IMR-90 (cell line): ENCODE data around the gene LRRC8E. TPM values are rescaled to one million over a fixed set of nuclear protein-coding genes. Genes with fewer than 3 reads are reported as not detected.

Source experiments
- ATAC-seq: fragments of 200-7000 bp; cut with Tn5 transposase; 2 replicates; pipeline ENCODE4 v1.9.1; 2020; ENCODE audit warnings: low read depth, mild to moderate bottlenecking, moderate library complexity
- BruUV-seq: library from RNA; stranded (reverse); fragments of 400-500 nt; replicated peaks from 2 replicates; lab custom pipeline; 2021; lab: Mats Ljungman, UMichigan
- CTCF ChIA-PET: fragments of 300-600 bp; formaldehyde crosslinking; extraction: SDS; loops from one replicate; lab custom pipeline; 2021; ENCODE audit warnings: antibody characterized with exemption; lab: Yijun Ruan, JAX
- POLR2A ChIA-PET: fragments of 300-600 bp; sonication (Branson Sonifier 250); formaldehyde crosslinking; loops from one replicate; lab custom pipeline; 2022; ENCODE audit warnings: antibody characterized with exemption; ENCODE audit not compliant: unreplicated experiment; lab: Charles Lee
- DNase-seq: peaks from one replicate; pipeline ENCODE4 v3.0.0; 2013
- H2AFZ ChIP-seq: replicated peaks from 2 replicates; pipeline ENCODE3; 2013; ENCODE audit warnings: low read length, mild to moderate bottlenecking; ENCODE audit not compliant: poor library complexity
- H2AK5ac ChIP-seq: 2 replicates; pipeline ENCODE4 v1.6.1; 2013; ENCODE audit warnings: low read depth, low read length, inconsistent platforms
- H2AK9ac ChIP-seq: replicated peaks from 2 replicates; pipeline ENCODE3; 2013; ENCODE audit warnings: mild to moderate bottlenecking, low read depth, low read length, moderate library complexity; ENCODE audit not compliant: poor library complexity
- H2BK120ac ChIP-seq: 2 replicates; pipeline ENCODE4 v1.6.1; 2013; ENCODE audit warnings: low read depth, low read length, inconsistent platforms
- H2BK15ac ChIP-seq: 3 replicates; pipeline ENCODE4 v1.6.1; 2013; ENCODE audit warnings: low read depth, low read length, inconsistent platforms
- H2BK20ac ChIP-seq: 2 replicates; pipeline ENCODE4 v1.6.1; 2013; ENCODE audit warnings: low read depth, mild to moderate bottlenecking, inconsistent platforms, low read length, moderate library complexity
- H2BK5ac ChIP-seq: 2 replicates; pipeline ENCODE4 v1.6.1; 2013; ENCODE audit warnings: mild to moderate bottlenecking, low read depth, low read length, inconsistent platforms; ENCODE audit not compliant: poor library complexity, severe bottlenecking
- H3K14ac ChIP-seq: replicated peaks from 2 replicates; pipeline ENCODE4 v1.6.1; 2013; ENCODE audit warnings: low read depth, low read length, inconsistent platforms
- H3K18ac ChIP-seq: 2 replicates; pipeline ENCODE4 v1.6.1; 2013; ENCODE audit warnings: low read depth, low read length, control low read depth
- H3K23ac ChIP-seq: 2 replicates; pipeline ENCODE4 v1.6.1; 2013; ENCODE audit warnings: low read depth, low read length, inconsistent platforms
- H3K27ac ChIP-seq: 2 replicates; pipeline ENCODE4 v1.5.1; 2013; ENCODE audit warnings: mild to moderate bottlenecking, control low read depth, low read length; ENCODE audit not compliant: insufficient read depth
- H3K27me3 ChIP-seq: 2 replicates; pipeline ENCODE4 v1.6.1; 2013; ENCODE audit warnings: low read length; ENCODE audit not compliant: control insufficient read depth, insufficient read depth
- H3K36me3 ChIP-seq: 2 replicates; pipeline ENCODE4 v1.6.1; 2013; ENCODE audit warnings: low read length, mixed read lengths; ENCODE audit not compliant: control insufficient read depth, insufficient read depth
- H3K4ac ChIP-seq: 2 replicates; pipeline ENCODE4 v1.6.1; 2013; ENCODE audit warnings: low read depth, low read length, inconsistent platforms
- H3K4me1 ChIP-seq: 2 replicates; pipeline ENCODE4 v1.6.1; 2013; ENCODE audit warnings: low read length, mixed read lengths; ENCODE audit not compliant: control insufficient read depth, insufficient read depth
- H3K4me2 ChIP-seq: 2 replicates; pipeline ENCODE4 v1.6.1; 2013; ENCODE audit warnings: low read depth, mild to moderate bottlenecking, control low read depth, low read length, moderate library complexity
- H3K4me3 ChIP-seq: 2 replicates; pipeline ENCODE4 v1.5.1; 2013; ENCODE audit warnings: low read depth, mild to moderate bottlenecking, control low read depth, low read length, moderate library complexity; ENCODE audit not compliant: insufficient read depth
- H3K56ac ChIP-seq: 2 replicates; pipeline ENCODE4 v1.6.1; 2013; ENCODE audit warnings: low read length, inconsistent platforms; ENCODE audit not compliant: insufficient read depth; ENCODE audit errors: extremely low read depth
- H3K79me1 ChIP-seq, 2 experiments: 2 replicates each; pipeline ENCODE4 v1.6.1; 2013; ENCODE audit warnings: low read length in 2 of 2, inconsistent platforms in 1 of 2, low read depth in 1 of 2
- H3K9ac ChIP-seq: 2 replicates; pipeline ENCODE4 v1.6.1; 2013; ENCODE audit warnings: low read depth, low read length, control low read depth
- H3K9me1 ChIP-seq: 2 replicates; pipeline ENCODE4 v1.6.1; 2013; ENCODE audit warnings: low read length, inconsistent platforms; ENCODE audit not compliant: insufficient read depth
- H3K9me3 ChIP-seq: 2 replicates; pipeline ENCODE4 v1.6.1; 2013; ENCODE audit warnings: low read length; ENCODE audit not compliant: control insufficient read depth, insufficient read depth
- H4K20me1 ChIP-seq: 2 replicates; pipeline ENCODE4 v1.6.1; 2013; ENCODE audit warnings: low read length, inconsistent platforms; ENCODE audit not compliant: insufficient read depth
- H4K5ac ChIP-seq: 2 replicates; pipeline ENCODE4 v1.6.1; 2013; ENCODE audit warnings: mild to moderate bottlenecking, low read depth, low read length, control low read depth
- H4K8ac ChIP-seq, 2 experiments: 2 replicates each; pipeline ENCODE4 v1.6.1; 2013; ENCODE audit warnings: low read depth in 2 of 2, low read length in 2 of 2, control low read depth in 1 of 2, inconsistent platforms in 1 of 2
- H4K91ac ChIP-seq: 2 replicates; pipeline ENCODE4 v1.6.1; 2013; ENCODE audit warnings: low read depth, low read length, inconsistent platforms; ENCODE audit not compliant: insufficient read depth
- CHD1 ChIP-seq: IDR thresholded peaks from 2 replicates; pipeline ENCODE4 v1.6.1; 2012; ENCODE audit warnings: low read depth, low read length, improper control_type of control experiment
- MAZ ChIP-seq: IDR thresholded peaks from 2 replicates; pipeline ENCODE4 v1.6.1; 2012; ENCODE audit warnings: low read depth, mild to moderate bottlenecking, low read length, improper control_type of control experiment, moderate library complexity, borderline replicate concordance
- POLR2A ChIP-seq: IDR thresholded peaks from 2 replicates; pipeline ENCODE4 v1.6.1; 2012; ENCODE audit warnings: mild to moderate bottlenecking, low read depth, low read length
- WGBS, 2 experiments: methylation state at CpG; one replicate each; pipeline versions ENCODE4 v1.1.5 to v1.1.7; 2013; ENCODE audit warnings: missing lambda C conversion rate in 2 of 2; ENCODE audit not compliant: insufficient read length in 1 of 2; ENCODE audit errors: extremely low coverage in 2 of 2; 5-methylcytosine and 5-hydroxymethylcytosine counted together
- dilution Hi-C: fragments of 300-500 bp; cut with HindIII; formaldehyde crosslinking; loops from one replicate; pipeline ENCODE4 v1.14.3; 2018; ENCODE audit warnings: low sequenced_read_pairs; ENCODE audit not compliant: unreplicated experiment
- in situ Hi-C: fragments of 300-500 bp; cut with MboI; formaldehyde crosslinking; loops from 3 replicates; pipeline ENCODE4 v1.14.3; 2019; ENCODE audit warnings: low sequenced_read_pairs, inconsistent platforms, mixed read lengths
- intact Hi-C: fragments of 100-400 bp; cut with micrococcal nuclease; formaldehyde crosslinking; loops from 2 replicates; pipeline ENCODE4 v1.10.0; 2022
- polyA plus RNA-seq, 3 experiments: library from polyadenylated mRNA; depleted of rRNA; stranded (reverse); fragments of >200 nt; gene quantifications; 2 replicates each; pipeline ENCODE4 v1.2.3, GENCODE V29; 2012; ENCODE audit warnings: low replicate concordance in 1 of 3
- total RNA-seq: library from RNA; depleted of rRNA; stranded (reverse); fragments of >200 nt; gene quantifications from 2 replicates; pipeline ENCODE4 v1.2.3, GENCODE V29; 2012

The LRRC8E gene
- total and polyA plus RNA-seq, 2 of the 4 experiments (the other 2 are of a cell fraction) = 6.4 to 7.2 TPM

DNA sequence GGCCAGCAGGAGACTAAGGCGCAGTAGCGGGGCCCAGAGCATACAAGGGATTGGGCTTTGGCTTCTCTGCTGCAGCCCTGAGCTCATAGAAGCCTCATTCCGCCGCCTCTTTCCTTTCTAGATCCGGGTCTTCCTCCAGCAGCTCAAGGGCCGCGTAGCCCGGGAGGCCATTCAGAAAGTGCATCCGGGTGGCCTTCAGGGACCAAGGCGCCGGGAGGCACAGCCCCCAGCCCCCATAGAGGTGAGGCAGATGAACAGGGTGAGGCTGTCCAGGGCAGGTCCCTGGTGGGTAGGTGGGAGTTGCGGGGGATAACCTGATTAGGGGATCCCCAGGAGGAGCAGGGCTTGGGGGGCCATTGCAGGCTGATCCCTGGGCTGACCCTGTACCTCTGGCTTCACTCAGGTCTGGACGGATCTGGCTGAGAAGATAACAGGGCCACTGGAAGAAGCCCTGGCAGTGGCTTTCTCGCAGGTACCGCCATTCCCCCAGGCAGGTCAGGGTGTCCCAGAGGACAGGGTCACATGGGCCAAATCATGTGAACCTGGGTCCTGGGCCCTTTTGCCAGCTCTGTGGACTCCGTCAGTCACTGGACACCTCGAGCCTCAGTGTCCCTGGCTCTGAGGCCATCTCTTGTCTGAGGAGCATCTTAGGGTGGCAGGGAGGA is 33.1 kb downstream of the LRRC8E start (continued):
- TF ChIP-seq POLR2A = no peak
- no peak for TF ChIP-seq CHD1

DNA sequence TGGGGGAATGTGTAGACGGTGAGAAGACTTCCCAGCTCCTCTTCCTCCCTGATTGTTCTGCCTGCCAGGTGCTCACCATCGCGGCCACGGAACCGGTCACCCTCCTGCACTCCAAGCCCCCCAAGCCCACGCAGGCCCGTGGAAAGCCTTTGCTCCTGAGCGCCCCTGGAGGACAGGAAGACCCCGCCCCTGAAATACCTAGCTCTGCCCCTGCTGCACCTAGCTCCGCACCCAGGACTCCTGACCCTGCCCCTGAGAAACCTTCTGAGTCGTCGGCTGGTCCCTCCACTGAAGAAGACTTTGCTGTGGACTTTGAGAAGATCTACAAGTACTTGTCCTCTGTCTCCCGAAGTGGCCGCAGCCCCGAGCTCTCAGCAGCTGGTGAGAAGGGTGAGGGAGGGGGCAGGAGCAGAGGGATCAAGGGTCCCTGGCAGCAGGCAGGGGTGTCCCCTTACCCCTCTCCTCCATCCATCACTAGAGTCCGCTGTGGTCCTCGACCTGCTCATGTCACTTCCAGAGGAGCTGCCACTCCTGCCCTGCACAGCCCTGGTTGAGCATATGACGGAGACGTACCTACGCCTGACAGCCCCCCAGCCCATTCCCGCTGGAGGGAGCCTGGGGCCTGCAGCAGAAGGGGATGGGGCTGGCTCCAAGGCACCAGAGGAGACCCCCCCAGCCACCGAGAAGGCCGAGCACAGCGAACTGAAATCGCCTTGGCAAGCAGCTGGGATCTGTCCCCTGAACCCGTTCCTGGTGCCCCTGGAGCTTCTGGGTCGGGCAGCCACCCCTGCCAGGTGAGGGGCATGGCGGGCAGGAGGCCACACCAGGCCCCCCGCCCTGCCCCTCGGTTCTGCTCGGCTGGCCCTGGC is 33.9 kb downstream of the LRRC8E start:
- H3K4me1 ChIP-seq = peaks cover 20% of the 10 kb centered on the region
- no peak overlapping the region for H3K9ac ChIP-seq
- peaks cover 11% of the 10 kb centered on the region for H4K20me1 ChIP-seq
- H3K4me3 ChIP-seq = no peak overlapping the region
- H4K91ac ChIP-seq = no peak overlapping the region
- DNase-seq (no peak), ATAC-seq (no peak)
- no peak overlapping the region for H3K56ac ChIP-seq
- no peak overlapping the region for H3K18ac ChIP-seq
- no peak overlapping the region for H3K27ac ChIP-seq
- H3K14ac ChIP-seq = no peak overlapping the region
- dilution Hi-C loops (no loop called here), intact Hi-C loops (no loop called here), in situ Hi-C loops (no loop called here)
- no peak overlapping the region for H3K4ac ChIP-seq
- no peak overlapping the region for H4K8ac ChIP-seq
- no peaks in the 10 kb centered on the region for H3K9me3 ChIP-seq
- H3K9me1 ChIP-seq = peaks cover 9% of the 10 kb centered on the region
- CTCF ChIA-PET = interaction anchor here (0.6 kb wide), 1 partner anchor 54 kb away, joined by 4 read pairs; no protein-coding TSS in a partner anchor
- TF ChIP-seq MAZ = no peak
- no peak overlapping the region for H2BK15ac ChIP-seq
- no peak overlapping the region for H2BK120ac ChIP-seq
- WGBS, 2 experiments = 89% methylated on average over 8 of the region's 31 CpGs; no CpG with 5 or more reads in 1 of the 2 experiments
- peaks cover 7% of the 10 kb centered on the region; the same call in 1 of the 2 replicates for H3K36me3 ChIP-seq
- no peak overlapping the region for H2AK9ac ChIP-seq
- no TSS peak for BruUV-seq
- H2AFZ ChIP-seq = no peak overlapping the region
- peaks cover 0 to 24% of the 10 kb centered on the region in 2 experiments; a peak in 2 of 4 replicates for H3K79me1 ChIP-seq
- H2BK20ac ChIP-seq = no peak overlapping the region
- POLR2A ChIA-PET = no interaction called here
- H3K27me3 ChIP-seq = peaks cover under 1% of the 10 kb centered on the region; the same call in 1 of the 2 replicates
- no peak overlapping the region; the same call in 1 of the 2 replicates for H3K4me2 ChIP-seq
- H2BK5ac ChIP-seq = no peak overlapping the region
- H3K23ac ChIP-seq = no peak overlapping the region
- no peak overlapping the region for H2AK5ac ChIP-seq
- H4K5ac ChIP-seq = no peak overlapping the region
